DND-41 (cell line): ENCODE measurements around the gene KCNIP1.

Source experiments
- CTCF ChIP-seq: IDR thresholded peaks from 2 replicates; pipeline ENCODE4 v1.5.1; 2012; ENCODE audit warnings: borderline replicate concordance, low read length, moderate library complexity, mild to moderate bottlenecking; ENCODE audit not compliant: poor library complexity, severe bottlenecking; ENCODE audit errors: extremely low read depth
- EZH2 ChIP-seq: IDR thresholded peaks from 3 replicates; pipeline ENCODE4 v1.6.1; 2012; ENCODE audit warnings: borderline replicate concordance, low read depth, mild to moderate bottlenecking, moderate library complexity, low read length, inconsistent platforms; ENCODE audit not compliant: severe bottlenecking

DNA sequence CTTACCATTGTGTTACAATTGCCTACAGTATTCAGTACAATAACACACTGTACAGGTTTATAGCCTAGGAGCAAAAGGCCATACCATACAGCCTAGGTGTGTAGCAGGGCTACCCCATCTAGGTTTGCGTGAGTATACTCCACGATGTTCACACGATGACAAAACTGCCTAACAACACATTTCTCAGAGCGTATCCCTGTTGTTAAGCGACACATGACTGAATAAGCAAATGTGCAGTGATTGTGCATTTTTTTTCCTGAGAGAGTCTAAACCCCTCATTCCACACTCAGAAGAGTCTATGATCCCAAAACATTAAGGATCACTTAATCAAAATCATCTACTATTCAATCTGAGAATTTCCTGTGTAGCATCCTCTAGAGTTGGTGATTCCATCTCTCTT is 211.3 kb downstream of the KCNIP1 start:
- TF ChIP-seq CTCF = no peak
- no peak for TF ChIP-seq EZH2
